Gastrocnemius medialis (tissue), 4 donors: ENCODE measurements around the gene CD38. TPM values are rescaled to one million over a fixed set of nuclear protein-coding genes. Genes with fewer than 3 reads are reported as not detected.

ENCODE experiments used
- ATAC-seq, 2 donors: fragments of 150-250 bp; one replicate each; pipeline ENCODE4 v1.9.1; 2016
- DNase-seq, 2 donors: peaks; one replicate each; pipeline ENCODE4 v3.0.0-alpha.2; 2019
- H3K27ac ChIP-seq, 4 donors: fragments of 200-600 bp; sonication (generic); 1 replicate in 1 of 4; 2 replicates in 3 of 4; pipeline ENCODE4 v1.5.1; 2016 to 2018; ENCODE audit warnings: mild to moderate bottlenecking in 2 of 4, moderate library complexity in 1 of 4
- H3K27me3 ChIP-seq, 3 donors: fragments of 200-600 bp; sonication (generic) in 2 of 3; 1 replicate in 1 of 3; 2 replicates in 2 of 3; pipeline versions ENCODE4 v1.5.1 to v1.6.0; 2016 to 2019; ENCODE audit warnings: mild to moderate bottlenecking in 1 of 3, moderate library complexity in 1 of 3
- H3K36me3 ChIP-seq, 2 donors: fragments of 200-600 bp; sonication (generic) in 1 of 2; one replicate each; pipeline ENCODE4 v1.5.1; 2017 to 2018
- H3K4me1 ChIP-seq, 2 donors: fragments of 200-600 bp; sonication (generic) in 1 of 2; one replicate each; pipeline ENCODE4 v1.5.1; 2016 to 2017; ENCODE audit warnings: mild to moderate bottlenecking in 2 of 2
- H3K4me3 ChIP-seq, 4 donors: fragments of 200-600 bp; sonication (generic) in 3 of 4; 1 replicate in 1 of 4; 2 replicates in 3 of 4; pipeline ENCODE4 v1.5.1; 2016 to 2019; ENCODE audit warnings: mild to moderate bottlenecking in 2 of 4
- H3K9me3 ChIP-seq, 3 donors: fragments of 200-600 bp; sonication (generic) in 2 of 3; 1 replicate in 1 of 3; 2 replicates in 2 of 3; pipeline ENCODE4 v1.5.1; 2016 to 2019
- POLR2A ChIP-seq, 2 donors: fragments of 450-650 bp; IDR thresholded peaks; one replicate each; pipeline ENCODE4 v1.6.1; 2017; ENCODE audit warnings: antibody characterized with exemption in 2 of 2, mild to moderate bottlenecking in 2 of 2, moderate library complexity in 2 of 2
- in situ Hi-C, 4 donors: fragments of 200-750 bp; cut with MboI; loops; one replicate each; pipeline versions ENCODE4 v1.15.0 to v1.8.0; 2017; ENCODE audit warnings: low sequenced_read_pairs in 4 of 4
- intact Hi-C: fragments of 100-400 bp; cut with DNase I; formaldehyde crosslinking; loops from one replicate; pipeline ENCODE4 v1.15.1; 2023; ENCODE audit warnings: low total_unique reads
- total RNA-seq, 4 donors: library from RNA; depleted of rRNA; stranded (reverse); fragments of >200 nt; gene quantifications; one replicate each; pipeline versions ENCODE4 v1.1.0 to v1.2.3, GENCODE V29; 2016
- TF ChIP-seq, protein P1 (sequence below), 5 experiments: fragments of 450-650 bp in 3 of 5; fragments of 200-600 bp in 2 of 5; sonication (generic) in 2 of 5; IDR thresholded peaks in 4 of 5; conservative IDR thresholded peaks in 1 of 5; 1 replicate in 4 of 5; 2 replicates in 1 of 5; pipeline ENCODE4 v1.5.1; 2016 to 2019; ENCODE audit warnings: antibody characterized with exemption in 5 of 5, mild to moderate bottlenecking in 3 of 5, moderate library complexity in 3 of 5

The CD38 gene
- total RNA-seq, 4 donors from 2014 or later: 0.73 to 9.0 (median 2.4) TPM

DNA sequence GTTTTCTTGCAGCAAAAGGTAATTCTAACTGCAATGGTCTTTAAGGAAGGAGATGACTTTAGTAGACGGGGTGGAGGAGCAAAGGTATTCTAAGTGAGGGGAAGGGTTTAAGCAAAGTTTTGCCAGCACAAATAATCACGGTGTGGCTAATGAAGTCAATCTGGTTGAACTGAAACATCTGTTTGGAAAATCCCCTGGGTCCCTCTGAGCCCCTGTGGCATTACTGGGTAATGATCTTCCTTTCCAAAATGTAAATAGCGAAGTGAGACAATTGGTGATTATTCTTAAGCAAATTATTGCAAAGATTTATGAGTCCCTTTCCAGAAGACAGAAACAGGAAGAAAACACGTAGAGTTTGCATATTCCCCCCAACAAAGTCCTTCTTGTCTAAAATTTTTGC, 113.2 kb downstream of the CD38 start:
- Histone ChIP-seq H3K36me3 (no peaks in the 10 kb centered on the region), H3K27ac (no peak overlapping the region), H3K9me3 (no peaks in the 10 kb centered on the region), H3K27me3 (no peaks in the 10 kb centered on the region), H3K4me3 (no peak overlapping the region), H3K4me1 (no peaks in the 10 kb centered on the region)
- intact Hi-C loops: no loop called here
- ATAC-seq (no peak), DNase-seq (no peak)
- TF ChIP-seq POLR2A (IDR thresholded peaks at IDR 0.05): no peak
- TF ChIP-seq, protein P1, sequence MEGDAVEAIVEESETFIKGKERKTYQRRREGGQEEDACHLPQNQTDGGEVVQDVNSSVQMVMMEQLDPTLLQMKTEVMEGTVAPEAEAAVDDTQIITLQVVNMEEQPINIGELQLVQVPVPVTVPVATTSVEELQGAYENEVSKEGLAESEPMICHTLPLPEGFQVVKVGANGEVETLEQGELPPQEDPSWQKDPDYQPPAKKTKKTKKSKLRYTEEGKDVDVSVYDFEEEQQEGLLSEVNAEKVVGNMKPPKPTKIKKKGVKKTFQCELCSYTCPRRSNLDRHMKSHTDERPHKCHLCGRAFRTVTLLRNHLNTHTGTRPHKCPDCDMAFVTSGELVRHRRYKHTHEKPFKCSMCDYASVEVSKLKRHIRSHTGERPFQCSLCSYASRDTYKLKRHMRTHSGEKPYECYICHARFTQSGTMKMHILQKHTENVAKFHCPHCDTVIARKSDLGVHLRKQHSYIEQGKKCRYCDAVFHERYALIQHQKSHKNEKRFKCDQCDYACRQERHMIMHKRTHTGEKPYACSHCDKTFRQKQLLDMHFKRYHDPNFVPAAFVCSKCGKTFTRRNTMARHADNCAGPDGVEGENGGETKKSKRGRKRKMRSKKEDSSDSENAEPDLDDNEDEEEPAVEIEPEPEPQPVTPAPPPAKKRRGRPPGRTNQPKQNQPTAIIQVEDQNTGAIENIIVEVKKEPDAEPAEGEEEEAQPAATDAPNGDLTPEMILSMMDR (IDR thresholded peaks at IDR 0.05 in 4 of 5, conservative IDR thresholded peaks at IDR 0.05 in 1 of 5): no peak
- in situ Hi-C loops: no loop called here

DNA sequence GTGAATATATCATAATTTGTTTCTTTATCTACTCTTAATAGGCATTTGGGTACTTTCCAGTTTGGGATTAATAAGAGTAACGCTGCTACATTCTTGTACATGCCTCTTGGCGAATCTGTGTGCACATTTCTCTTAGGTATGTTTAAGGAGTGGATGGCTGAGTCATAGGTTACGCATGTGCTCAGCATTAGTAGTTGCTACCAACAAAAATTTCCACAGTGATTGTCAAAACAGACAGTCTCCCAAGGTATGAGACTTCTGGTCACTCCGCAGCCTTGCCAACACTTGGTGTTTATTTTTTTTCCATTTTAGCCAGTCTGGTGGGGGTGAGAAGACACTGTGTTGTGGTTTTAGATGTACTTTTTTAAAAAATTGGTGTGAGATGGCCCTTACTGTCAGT, 115.8 kb downstream of the CD38 start:
- in situ Hi-C loops (no loop called here), intact Hi-C loops (no loop called here)
- no peaks in the 10 kb centered on the region for H3K9me3 ChIP-seq
- no peaks in the 10 kb centered on the region for H3K36me3 ChIP-seq
- H3K4me1 ChIP-seq: no peaks in the 10 kb centered on the region
- H3K4me3 ChIP-seq: no peak overlapping the region
- DNase-seq (no peak), ATAC-seq (no peak)
- no peak overlapping the region for H3K27ac ChIP-seq
- no peaks in the 10 kb centered on the region for H3K27me3 ChIP-seq
- TF ChIP-seq, protein P1 (IDR thresholded peaks at IDR 0.05 in 4 of 5, conservative IDR thresholded peaks at IDR 0.05 in 1 of 5): no peak
- no peak for TF ChIP-seq POLR2A (IDR thresholded peaks at IDR 0.05)

DNA sequence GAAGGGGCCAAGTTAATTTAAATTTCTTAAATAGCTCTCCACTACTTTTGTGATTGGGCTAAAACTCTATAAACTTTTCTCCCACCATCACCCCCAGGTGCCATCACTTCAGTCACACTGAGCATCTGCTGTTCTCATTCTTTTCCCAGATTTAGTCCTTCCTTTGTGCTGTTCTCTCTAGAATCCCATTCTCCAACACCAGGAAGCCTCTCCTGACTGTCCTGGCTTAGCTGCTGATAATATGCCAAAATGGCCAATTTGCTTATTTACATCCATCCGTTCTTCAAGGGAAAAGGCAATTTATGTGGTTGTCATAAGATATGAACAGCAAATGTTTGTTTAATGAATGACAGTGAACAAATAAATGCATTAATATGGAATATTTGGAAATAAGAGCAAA, 116.3 kb downstream of the CD38 start:
- Histone ChIP-seq H3K27me3 (no peaks in the 10 kb centered on the region), H3K36me3 (no peaks in the 10 kb centered on the region), H3K9me3 (no peaks in the 10 kb centered on the region), H3K4me3 (no peak overlapping the region), H3K27ac (no peak overlapping the region), H3K4me1 (no peaks in the 10 kb centered on the region)
- DNase-seq: no peak
- no peak for ATAC-seq
- TF ChIP-seq, protein P1 (IDR thresholded peaks at IDR 0.05 in 4 of 5, conservative IDR thresholded peaks at IDR 0.05 in 1 of 5): no peak
- TF ChIP-seq POLR2A (IDR thresholded peaks at IDR 0.05): no peak
- in situ Hi-C loops (no loop called here), intact Hi-C loops (no loop called here)

DNA sequence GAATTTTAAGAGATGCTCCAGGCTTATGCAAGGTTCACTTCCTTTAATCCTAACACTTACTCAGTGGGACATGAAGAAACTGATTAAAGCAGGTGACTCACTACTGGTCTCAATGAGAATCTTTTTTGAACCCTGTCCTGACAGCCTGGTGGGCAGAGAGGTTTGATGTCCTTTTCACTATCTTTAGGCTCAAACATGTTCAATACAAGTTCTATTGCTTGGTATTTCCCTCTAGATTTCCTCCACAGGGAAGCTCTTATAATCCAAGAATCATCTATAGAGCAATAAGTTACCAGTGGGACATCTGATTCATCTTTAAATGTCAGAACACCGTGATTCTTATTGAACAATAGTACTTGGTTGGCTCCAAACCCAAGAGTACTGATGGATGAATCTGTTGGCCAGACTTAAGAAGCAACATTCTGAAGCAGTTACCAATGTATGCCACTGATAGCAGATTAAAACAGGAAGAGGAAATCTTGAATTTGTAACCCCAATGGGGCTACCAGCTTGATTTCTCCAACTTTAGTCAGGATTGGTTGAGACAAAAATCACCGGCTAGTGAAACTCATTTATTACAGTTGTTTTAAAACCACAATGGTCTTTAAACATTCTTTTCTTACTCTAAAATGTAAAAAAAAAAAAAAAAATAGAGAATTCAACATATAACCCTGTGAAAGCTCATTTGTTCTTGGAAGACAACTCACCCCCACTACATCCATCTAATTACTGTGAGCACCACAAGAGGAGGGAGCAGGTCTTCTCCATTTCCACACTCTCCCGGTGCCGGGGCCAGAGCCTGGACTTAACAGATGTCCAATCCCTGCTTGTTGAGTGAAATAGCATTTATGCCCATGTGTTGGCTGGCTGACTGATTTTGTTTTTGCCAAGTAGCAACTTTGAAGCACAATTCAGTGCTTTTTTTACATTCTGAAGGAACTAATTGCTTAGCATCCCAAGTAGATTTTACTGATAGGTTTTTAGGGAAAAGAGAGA, 117.1 kb downstream of the CD38 start:
- H3K4me3 ChIP-seq: no peak overlapping the region
- no peaks in the 10 kb centered on the region for H3K36me3 ChIP-seq
- intact Hi-C loops (no loop called here), in situ Hi-C loops (no loop called here)
- ATAC-seq (no peak), DNase-seq (no peak)
- TF ChIP-seq, protein P1 (IDR thresholded peaks at IDR 0.05 in 4 of 5, conservative IDR thresholded peaks at IDR 0.05 in 1 of 5): no peak
- TF ChIP-seq POLR2A (IDR thresholded peaks at IDR 0.05): no peak
- H3K27ac ChIP-seq: no peak overlapping the region
- no peaks in the 10 kb centered on the region for H3K9me3 ChIP-seq
- no peaks in the 10 kb centered on the region for H3K4me1 ChIP-seq
- H3K27me3 ChIP-seq: no peaks in the 10 kb centered on the region
